ENCODE data around the gene TPP1. TPM values are rescaled to one million over a fixed set of nuclear protein-coding genes. Genes with fewer than 3 reads are reported as not detected.

Gene TPP1
- polyA plus RNA-seq, 4 donors: 89.2 to 119 (median 113) TPM

DNA sequence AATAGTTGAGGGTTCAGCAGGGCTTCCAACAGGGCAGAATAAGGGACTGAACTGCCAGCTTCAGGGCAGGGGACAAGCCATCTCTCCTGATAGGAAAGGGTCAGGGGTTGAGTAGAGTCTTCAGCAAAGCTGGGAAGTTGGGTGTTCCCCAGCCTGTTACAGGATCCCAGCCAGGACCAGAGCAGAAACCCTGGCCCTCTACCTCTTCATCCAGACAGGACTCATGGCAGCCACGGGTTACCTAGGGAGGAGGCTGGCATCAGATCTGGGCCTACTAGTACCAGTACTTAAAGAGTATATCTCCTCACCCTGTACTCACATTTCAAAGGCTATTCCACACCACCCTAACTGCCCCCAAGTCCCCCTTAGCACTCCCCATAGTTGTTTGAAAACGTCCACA lies 4.8 kb downstream of the TPP1 start:
- no peak for DNase-seq (ENCODE audit: low read depth in 4 of 4, low spot score in 2 of 4)

GRCh38 chr11:6613496-6613895 lies 5.7 kb downstream of the TPP1 start:
- DNase-seq (ENCODE audit: low read depth in 4 of 4, low spot score in 2 of 4): no peak

DNA sequence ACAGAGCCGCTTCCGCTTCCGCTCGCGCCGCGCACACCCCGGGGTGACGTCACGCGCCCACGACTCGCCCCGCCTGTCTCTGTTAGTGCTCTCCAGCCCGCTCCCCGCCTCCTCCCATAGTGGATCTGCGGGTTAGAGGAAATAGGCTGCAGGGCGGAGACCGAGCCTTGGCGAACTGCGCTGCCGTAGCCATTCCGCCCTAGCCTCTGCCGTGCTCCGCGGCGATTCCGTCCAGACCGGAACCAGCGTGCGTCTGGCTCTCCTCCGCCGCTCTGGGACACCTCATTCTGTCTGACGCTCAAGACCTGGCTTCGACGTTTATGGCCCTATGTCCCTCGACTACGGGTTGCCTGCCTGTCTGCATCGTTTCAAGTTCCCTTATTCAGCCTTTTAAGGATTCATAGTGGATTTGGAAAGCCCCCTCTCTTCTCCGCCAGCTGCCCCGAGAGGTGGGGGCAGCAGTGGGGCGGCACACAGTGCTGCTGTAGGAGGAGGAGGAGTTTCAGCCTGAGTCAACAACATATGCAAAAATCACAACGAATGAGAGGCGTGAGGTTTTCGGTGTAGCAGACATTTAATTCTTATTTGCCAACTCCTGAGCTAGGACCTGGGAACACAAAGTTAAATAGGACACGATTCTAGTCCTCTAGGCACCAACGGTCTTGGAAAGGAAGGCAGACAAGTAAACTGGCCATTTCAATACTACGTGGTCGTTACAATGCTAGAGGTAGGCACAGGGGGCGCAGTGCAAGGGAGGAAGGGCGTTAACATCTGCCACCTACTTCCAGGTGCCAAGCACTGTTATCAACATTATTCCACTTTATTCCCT lies 6.8 kb downstream of the TPP1 start, which contains the start of gene TAF10:
Gene TAF10, minus strand, starts transcription at position 4 of the 829 bp plus-strand sequence. CDS start 27 bp downstream, outside the sequence.
- DNase-seq (ENCODE audit: low read depth in 4 of 4, low spot score in 2 of 4): peak in 3 of 4 donors; percentile 84 to 92 (median 86)

DNA sequence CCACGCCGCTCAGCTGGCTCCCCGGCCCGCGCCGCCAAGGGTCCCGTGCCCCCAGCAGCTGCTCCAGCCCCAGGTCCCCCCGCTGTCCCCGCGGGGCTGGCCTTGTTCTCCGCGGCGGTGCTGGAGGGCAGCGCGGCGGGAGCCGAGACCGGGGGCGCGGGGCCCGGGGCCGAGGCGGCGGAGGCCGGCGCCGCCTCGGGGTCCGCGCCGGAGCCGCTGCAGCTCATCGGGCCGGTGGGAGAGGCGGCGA lies 7.3 kb downstream of the TPP1 start:
- DNase-seq (ENCODE audit: low read depth in 4 of 4, low spot score in 2 of 4): no peak

DNA sequence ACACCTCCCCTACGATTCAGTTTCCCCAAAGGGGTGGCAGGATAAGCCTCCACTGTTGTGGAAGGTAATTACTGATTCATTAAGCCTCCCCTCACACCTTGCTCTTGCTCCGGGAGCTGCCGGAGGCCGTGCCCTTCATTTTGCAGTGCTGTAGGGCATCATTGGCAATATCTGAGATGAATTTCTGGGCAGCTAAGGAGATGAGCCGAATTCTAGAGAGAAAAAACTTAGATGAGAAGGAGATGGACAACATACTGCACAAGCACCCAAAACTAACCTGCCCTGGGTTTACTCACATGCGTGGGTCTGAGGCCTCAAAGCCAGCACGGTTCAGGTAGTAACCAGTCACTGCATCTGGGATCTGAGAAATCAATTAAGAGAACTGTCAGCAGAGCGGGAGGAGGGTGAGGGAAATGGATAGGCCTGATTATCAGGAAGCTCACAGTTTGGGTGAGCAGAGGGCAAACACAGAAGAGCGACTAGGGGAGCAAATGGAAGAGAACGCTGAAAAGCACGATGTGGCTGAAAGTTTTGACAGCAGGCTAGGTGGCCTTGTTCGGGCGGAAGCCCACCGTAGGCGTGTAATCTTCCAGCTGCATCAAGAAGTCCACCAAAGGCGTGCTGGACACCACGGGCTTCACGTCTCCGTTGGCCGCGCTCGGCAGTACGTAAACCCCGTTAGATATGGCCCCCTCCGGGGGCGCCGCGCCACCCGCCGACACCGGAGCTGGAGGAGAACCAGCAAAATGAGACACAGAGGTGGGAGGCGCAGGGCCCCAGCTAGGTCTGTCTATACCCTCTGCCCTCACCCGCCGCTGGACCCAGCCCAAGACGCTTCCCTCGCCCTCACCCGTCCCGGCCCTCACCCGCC lies 7.9 kb downstream of the TPP1 start:
- DNase-seq (ENCODE audit: low read depth in 4 of 4, low spot score in 2 of 4): no peak

DNA sequence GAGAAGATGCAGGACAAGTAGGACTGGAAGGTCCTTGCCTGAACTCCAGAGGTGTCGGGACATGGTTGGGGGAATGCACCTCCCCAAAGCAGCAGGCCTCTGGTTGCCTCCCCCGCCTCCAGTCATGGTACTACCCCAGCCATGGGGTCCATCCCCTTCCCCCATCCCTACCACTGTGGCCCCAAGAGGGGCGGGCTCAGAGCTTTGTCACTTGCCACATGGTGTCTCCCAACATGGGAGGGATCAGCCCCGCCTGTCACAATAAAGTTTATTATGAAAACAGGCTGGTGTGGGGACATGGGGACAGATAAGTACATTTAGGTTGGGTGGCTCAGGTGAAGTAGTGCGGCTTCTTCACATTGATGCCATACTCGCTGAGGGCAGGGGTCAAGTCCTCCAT lies 8.6 kb downstream of the TPP1 start:
- DNase-seq (ENCODE audit: low read depth in 4 of 4, low spot score in 2 of 4): no peak

- DNase-seq (ENCODE audit: low read depth in 4 of 4, low spot score in 2 of 4): no peak
Measured at GRCh38 chr11:6609502-6610015, 9.7 kb downstream of the TPP1 start.

DNA sequence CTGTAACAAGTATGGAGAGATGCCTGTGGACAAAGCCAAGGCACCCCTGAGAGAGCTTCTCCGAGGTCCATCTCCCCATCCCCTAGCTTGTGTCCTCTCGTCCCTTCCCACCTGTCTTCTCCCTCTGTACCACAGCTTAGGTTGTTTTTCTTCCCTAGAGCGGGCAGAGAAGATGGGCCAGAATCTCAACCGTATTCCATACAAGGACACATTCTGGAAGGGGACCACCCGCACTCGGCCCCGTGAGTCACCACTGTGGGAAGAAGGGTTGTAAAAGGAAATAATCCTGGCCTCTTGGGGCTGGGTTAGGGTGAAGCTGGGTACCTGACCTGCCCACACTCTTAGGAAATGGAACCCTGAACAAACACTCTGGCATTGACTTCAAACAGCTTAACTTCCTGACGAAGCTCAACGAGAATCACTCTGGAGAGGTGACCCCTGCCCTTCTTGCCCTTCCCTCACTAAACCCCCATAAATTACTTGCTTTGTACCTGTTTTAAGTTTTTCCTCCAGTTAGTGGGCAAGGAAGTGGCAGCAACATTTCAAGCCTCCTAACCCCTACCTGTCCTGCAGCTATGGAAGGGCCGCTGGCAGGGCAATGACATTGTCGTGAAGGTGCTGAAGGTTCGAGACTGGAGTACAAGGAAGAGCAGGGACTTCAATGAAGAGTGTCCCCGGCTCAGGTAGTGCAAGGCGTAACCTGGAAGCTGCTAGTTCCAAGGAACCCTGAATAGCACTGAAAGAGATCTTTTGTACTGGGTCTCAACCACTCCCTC lies 10.3 kb downstream of the TPP1 start:
- no peak for DNase-seq (ENCODE audit: low read depth in 4 of 4, low spot score in 2 of 4)

GRCh38 chr11:6608011-6608410 lies 11.2 kb downstream of the TPP1 start:
- DNase-seq (ENCODE audit: low read depth in 4 of 4, low spot score in 2 of 4): no peak

- DNase-seq (ENCODE audit: low read depth in 4 of 4, low spot score in 2 of 4): no peak
Measured at GRCh38 chr11:6607190-6607795, 11.9 kb downstream of the TPP1 start.

- peak in 3 of 4 donors; percentile 78 to 92 (median 85) for DNase-seq (ENCODE audit: low read depth in 4 of 4, low spot score in 2 of 4)
Measured at GRCh38 chr11:6606471-6607189, 12.6 kb downstream of the TPP1 start.

DNA sequence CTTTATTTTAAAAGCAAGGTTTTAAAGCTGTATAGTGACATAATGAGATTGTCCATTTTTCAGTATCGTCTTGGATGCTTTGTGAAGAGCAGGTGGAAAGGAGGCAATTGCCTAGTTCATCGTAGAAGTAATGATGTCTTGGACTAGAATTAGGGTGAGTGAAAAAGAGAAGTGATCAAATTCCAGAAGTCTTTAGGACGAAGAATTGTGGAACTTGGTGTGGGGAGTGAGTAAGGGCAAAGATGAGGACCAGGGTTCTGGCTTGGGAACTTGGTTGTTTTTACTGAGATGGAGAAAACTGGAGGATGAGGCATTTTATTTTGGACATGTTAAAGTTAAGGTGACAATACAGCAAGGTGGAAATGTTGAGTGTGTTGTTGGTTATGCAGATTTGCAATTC lies 14.4 kb downstream of the TPP1 start:
- DNase-seq (ENCODE audit: low read depth in 4 of 4, low spot score in 2 of 4): no peak

DNA sequence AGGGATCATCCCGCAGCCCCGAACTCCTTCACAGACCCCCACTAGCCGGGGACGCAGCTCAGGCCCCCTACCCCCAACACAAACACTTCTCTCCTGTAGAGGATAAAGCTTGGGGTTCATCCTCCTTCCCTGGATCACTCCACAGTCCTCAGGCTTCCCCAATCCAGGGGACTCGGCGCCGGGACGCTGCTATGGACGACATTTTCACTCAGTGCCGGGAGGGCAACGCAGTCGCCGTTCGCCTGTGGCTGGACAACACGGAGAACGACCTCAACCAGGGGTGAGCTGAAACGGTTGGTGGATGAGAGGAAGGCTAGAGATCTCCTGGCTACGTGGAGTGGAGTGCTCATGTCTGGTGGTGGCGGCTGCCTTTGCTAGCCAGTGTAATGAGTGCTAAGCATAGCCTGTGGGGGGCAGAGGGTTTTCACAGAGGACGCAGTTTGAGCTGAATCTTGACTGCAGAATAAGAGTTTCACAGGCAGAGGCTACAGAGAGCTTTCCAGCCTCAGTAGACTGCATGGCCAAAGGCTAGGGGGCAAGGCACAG lies 15.1 kb downstream of the TPP1 start:
- DNase-seq (ENCODE audit: low read depth in 4 of 4, low spot score in 2 of 4): no peak

GRCh38 chr11:6603287-6604080 lies 15.7 kb downstream of the TPP1 start, which contains the start of the genes ILK and RRP8:
Gene ILK (plus strand): TSS chr11:6603774. CDS start chr11:6604272, 498 bp downstream.
Gene RRP8 (minus strand): TSS chr11:6603616. CDS start chr11:6603502, 114 bp downstream.
- peak in 2 of 4 donors; percentile 79 to 83 for DNase-seq (ENCODE audit: low read depth in 4 of 4, low spot score in 2 of 4)

- DNase-seq (ENCODE audit: low read depth in 4 of 4, low spot score in 2 of 4): no peak
Measured at GRCh38 chr11:6602096-6602940, 16.9 kb downstream of the TPP1 start.

GRCh38 chr11:6601041-6601461 lies 18.2 kb downstream of the TPP1 start:
- DNase-seq (ENCODE audit: low read depth in 4 of 4, low spot score in 2 of 4): no peak

GRCh38 chr11:6599881-6600390 lies 19.3 kb downstream of the TPP1 start:
- no peak for DNase-seq (ENCODE audit: low read depth in 4 of 4, low spot score in 2 of 4)

All from left renal cortex interstitium (tissue), 4 donors.